GM20431 (cell line): ENCODE measurements around the gene NR1H3.

Experiments
- in situ Hi-C: fragments of 300-500 bp; cut with MseI, MboI; formaldehyde crosslinking; loops from one replicate; pipeline ENCODE4 v1.15.0; 2020; ENCODE audit warnings: low sequenced_read_pairs; ENCODE audit not compliant: unreplicated experiment

Gene NR1H3

GRCh38 chr11:47243454-47243853, 14.3 kb upstream of the NR1H3 start:
- in situ Hi-C loops = no loop called here

- in situ Hi-C loops = no loop called here
These were observed 13.1 kb upstream of the NR1H3 start for GRCh38 chr11:47244448-47245350.

DNA sequence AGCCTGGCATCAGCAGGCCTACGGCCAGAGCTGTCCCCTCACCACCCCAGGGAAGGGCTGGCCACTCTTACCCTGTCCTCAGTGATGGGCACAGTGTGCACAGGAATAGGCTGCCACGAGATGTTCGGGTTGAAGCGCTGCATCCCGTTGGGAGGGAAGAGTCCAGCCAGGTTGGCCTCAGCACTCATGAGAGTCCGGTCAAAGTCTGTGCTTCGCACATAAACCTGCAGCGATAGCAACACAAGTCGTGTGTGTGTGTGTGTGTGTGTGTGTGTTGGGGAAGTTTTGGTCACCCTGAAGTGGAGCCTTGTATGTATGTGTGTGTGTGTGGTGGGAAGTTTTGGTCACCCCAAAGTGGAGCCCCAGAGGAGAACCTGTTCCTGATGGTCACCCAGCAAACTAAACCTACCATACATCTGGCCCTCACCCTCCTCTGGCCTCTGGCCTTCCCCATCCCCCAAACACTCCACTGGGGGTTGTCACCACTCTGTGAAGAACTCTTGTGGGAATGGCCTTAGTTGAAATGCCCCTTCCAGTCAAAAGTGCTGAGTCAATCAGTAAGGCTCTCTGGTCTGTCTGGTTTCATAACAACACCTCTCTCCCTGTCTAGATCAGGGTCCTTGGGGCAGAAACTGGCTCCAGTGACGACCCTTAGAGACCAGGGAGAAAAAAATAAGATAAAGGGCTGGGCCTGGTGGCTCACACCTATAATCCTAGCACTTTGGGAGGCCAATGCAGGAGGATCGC, 12.0 kb upstream of the NR1H3 start:
- in situ Hi-C loops = no loop called here

- in situ Hi-C loops = no loop called here
These were observed 10.3 kb upstream of the NR1H3 start for GRCh38 chr11:47247502-47247901.

- in situ Hi-C loops = no loop called here
These were observed 9.5 kb upstream of the NR1H3 start for GRCh38 chr11:47248304-47248663.

GRCh38 chr11:47248664-47249377, 9.0 kb upstream of the NR1H3 start, which contains the start of gene ACP2:
ACP2 (minus strand) TSS chr11:47248814; CDS start chr11:47248789, 25 bp downstream.
- in situ Hi-C loops = no loop called here

DNA sequence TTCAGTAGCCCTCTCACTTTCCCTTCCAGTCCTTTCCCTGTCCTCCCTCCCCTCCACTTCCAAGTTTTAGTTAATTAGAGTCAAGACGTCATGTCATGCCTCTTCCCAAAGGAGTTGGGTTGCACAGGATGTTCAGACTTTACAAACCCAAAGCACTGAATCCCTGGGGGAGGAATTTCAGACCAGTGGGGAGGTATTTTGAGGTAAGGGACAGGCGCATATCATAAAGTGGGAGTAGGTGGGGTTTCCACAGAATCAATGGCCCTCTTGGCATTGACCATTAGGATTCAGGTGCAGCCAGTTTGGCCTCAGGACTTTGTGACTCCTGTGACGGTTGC, 8.4 kb upstream of the NR1H3 start:
- in situ Hi-C loops = no loop called here

DNA sequence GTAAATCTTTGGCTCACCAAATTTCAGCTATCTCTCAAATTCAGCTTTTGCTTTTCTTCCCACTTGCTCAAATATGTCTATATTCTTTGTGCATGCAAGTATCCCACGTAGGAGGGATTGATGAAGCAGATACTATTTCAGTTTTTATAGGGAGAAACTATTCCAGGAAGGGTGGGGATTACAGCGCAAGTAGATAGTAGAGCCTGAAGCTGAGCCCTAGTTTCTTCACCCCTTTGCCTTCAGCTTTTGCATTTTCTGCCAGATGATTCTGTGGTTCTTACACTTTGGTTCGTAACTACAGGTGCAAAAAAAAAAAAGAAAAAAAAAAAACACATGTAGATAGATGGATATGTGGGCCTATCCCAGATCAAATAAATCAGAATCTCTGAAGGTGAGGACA, 6.0 kb upstream of the NR1H3 start:
- in situ Hi-C loops = no loop called here

DNA sequence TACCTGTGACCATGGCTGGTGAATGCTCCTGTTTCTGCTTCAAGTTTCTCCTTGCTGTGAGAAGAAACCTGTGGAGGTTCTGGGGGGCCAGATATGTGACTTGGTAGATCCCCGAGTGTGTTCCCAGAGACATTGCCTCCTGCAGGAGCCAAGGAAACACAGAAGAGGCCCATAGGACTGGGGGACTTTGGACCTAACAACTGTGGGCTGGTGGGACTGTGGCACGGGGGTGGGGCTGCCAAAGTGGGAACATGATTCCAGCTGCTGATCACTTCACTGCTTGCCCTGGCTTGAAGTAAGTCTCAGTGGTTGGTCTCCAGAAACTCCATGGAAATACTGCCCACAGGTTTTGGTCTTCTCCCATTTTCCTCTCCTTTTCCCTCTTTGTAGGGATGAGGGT, 4.1 kb upstream of the NR1H3 start:
- in situ Hi-C loops = no loop called here

DNA sequence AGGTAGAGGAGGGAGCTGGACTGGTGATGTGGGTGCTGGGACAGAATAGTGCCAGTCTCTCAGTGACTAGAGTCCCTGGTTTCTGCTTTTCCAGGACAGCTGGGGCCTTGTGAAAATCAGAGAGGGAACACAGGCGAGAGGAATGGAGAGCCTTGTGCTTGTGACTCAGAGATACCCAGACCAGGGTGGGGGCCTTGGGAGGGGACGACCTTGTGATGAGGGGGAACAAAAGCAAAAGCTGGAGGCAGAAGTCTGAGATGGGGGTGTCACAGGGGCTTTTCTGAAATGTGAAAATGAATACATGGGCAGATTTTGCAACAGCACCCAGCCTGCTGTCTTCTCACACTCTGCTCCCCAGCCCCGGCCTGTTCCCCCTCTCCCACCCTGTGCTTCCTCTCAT, 3.4 kb upstream of the NR1H3 start:
- in situ Hi-C loops = no loop called here

- in situ Hi-C loops = no loop called here
These were observed 1.4 kb upstream of the NR1H3 start for GRCh38 chr11:47256374-47256773.

- in situ Hi-C loops = no loop called here
These were observed 649 bp upstream of the NR1H3 start for GRCh38 chr11:47257177-47257516.

DNA sequence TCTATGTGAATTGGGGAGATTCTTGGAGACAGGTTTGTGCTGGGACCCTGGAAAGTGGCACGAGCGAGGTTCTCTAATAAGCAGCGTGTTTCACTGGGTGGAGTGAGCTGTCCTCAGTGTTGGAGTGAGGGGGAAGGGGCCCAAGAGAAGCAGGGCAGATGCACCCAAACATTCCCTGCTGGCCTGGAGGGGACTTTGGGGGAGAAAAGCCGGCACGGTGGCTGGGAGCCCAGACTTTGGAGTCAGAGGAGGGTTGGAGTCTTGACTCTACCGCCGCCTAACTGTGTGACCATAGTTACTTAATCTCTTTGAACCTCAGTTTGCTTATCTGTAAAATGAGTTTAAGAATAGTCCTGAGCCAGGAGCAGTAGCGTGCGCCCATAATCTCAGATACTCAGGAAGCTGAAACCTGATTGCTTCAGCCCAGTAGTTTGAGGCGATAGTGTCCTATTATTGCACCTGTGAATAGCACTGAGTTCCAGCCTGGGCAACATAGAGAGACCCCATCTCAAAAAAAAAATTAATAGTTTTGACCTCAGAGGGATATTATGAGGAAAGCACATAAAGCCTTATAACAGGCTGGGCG, 614 bp downstream of the NR1H3 start:
- in situ Hi-C loops = no loop called here

GRCh38 chr11:47259232-47259977, 1.6 kb downstream of the NR1H3 start:
- in situ Hi-C loops = no loop called here

DNA sequence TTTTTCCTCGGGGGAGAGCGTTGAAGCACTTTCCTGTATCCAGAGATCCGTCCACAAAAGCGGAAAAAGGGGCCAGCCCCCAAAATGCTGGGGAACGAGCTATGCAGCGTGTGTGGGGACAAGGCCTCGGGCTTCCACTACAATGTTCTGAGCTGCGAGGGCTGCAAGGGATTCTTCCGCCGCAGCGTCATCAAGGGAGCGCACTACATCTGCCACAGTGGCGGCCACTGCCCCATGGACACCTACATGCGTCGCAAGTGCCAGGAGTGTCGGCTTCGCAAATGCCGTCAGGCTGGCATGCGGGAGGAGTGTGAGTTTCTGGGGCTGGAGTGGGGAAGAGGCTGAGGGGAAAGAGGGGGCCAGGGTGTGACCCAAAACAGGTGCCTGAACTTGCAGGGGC, 2.6 kb downstream of the NR1H3 start:
- in situ Hi-C loops = no loop called here

- in situ Hi-C loops = no loop called here
These were observed 3.5 kb downstream of the NR1H3 start for GRCh38 chr11:47261291-47261800.

- in situ Hi-C loops = no loop called here
These were observed 6.3 kb downstream of the NR1H3 start for GRCh38 chr11:47264119-47264518.

DNA sequence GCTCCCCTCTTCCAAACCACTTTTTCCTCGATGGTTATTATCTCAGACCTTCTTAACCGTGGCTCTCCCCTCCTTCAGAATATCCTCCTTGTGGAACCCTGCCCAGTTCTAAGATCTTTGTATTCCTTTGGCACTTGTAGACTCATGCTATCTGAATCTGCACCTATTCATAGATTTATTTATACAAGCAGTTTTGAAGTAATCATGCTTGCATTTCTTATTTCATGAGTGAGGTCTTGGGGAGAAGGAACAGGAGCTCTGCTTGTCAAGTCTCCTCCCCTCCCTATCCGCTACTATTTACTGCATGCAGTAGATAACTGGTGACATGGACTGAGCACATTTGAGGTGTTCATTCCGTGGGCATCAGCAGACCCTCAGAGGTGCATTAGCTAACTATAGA, 6.7 kb downstream of the NR1H3 start:
- in situ Hi-C loops = no loop called here

GRCh38 chr11:47267876-47268275, 10.1 kb downstream of the NR1H3 start:
- in situ Hi-C loops = no loop called here
